SU-DHL-6 (cell line): ENCODE results near the gene VIPR2.

Source experiments
- H2AFZ ChIP-seq: fragments of 200-600 bp; sonication (generic); 2 replicates; pipeline ENCODE4 v1.6.1; 2014; ENCODE audit warnings: low read depth, mild to moderate bottlenecking, moderate library complexity, mixed read lengths, antibody characterized with exemption, low read length; ENCODE audit not compliant: severe bottlenecking
- H3F3A ChIP-seq: fragments of 200-600 bp; shearing (Covaris generic); 2 replicates; pipeline ENCODE4 v1.6.0; 2016; ENCODE audit warnings: antibody characterized with exemption, mild to moderate bottlenecking; ENCODE audit not compliant: insufficient read depth
- H3K27ac ChIP-seq: fragments of 200-600 bp; sonication (generic); 2 replicates; pipeline ENCODE4 v1.5.1; 2016; ENCODE audit warnings: low read depth, mild to moderate bottlenecking, low read length, moderate library complexity, mixed read lengths
- H3K27me3 ChIP-seq: fragments of 200-600 bp; sonication (generic), shearing (Covaris generic); 2 replicates; pipeline ENCODE4 v1.6.0; 2014; ENCODE audit warnings: mild to moderate bottlenecking, low read length
- H3K36me3 ChIP-seq: fragments of 200-600 bp; sonication (generic); 2 replicates; pipeline ENCODE4 v1.6.1; 2014; ENCODE audit warnings: mild to moderate bottlenecking, low read length, mixed read lengths
- H3K4me2 ChIP-seq: fragments of 300-600, 200-600 bp; shearing (Covaris generic), sonication (generic); 2 replicates; pipeline ENCODE4 v1.6.0; 2014; ENCODE audit warnings: low read length, low read depth, mild to moderate bottlenecking; ENCODE audit not compliant: poor library complexity, severe bottlenecking
- H3K4me3 ChIP-seq: fragments of 200-600 bp; sonication (generic); 2 replicates; pipeline ENCODE4 v1.5.1; 2014; ENCODE audit warnings: antibody characterized with exemption, low read length, mild to moderate bottlenecking, mixed read lengths; ENCODE audit not compliant: insufficient read depth, poor library complexity, severe bottlenecking
- H3K79me2 ChIP-seq: fragments of 200-600 bp; sonication (generic); 2 replicates; pipeline ENCODE4 v1.6.1; 2014; ENCODE audit warnings: mild to moderate bottlenecking, low read length, moderate library complexity; ENCODE audit not compliant: insufficient read depth
- H3K9ac ChIP-seq: fragments of 200-600 bp; sonication (generic); 2 replicates; pipeline ENCODE4 v1.7.0; 2014; ENCODE audit warnings: mild to moderate bottlenecking, low read length
- H3K9me2 ChIP-seq: fragments of 200-600 bp; sonication (generic); replicated peaks from 2 replicates; pipeline ENCODE4 v1.6.1; 2014; ENCODE audit warnings: low read length; ENCODE audit not compliant: insufficient read depth
- H3K9me3 ChIP-seq: fragments of 200-600 bp; sonication (generic); 2 replicates; pipeline ENCODE4 v1.6.1; 2014; ENCODE audit warnings: low read length, mixed read lengths; ENCODE audit not compliant: insufficient read depth
- H4K20me1 ChIP-seq: fragments of 200-600 bp; sonication (generic); 2 replicates; pipeline ENCODE4 v1.6.1; 2014; ENCODE audit warnings: low read depth, mild to moderate bottlenecking, antibody characterized with exemption, low read length, moderate library complexity, mixed read lengths
- EZH2phosphoT487 ChIP-seq: fragments of 200-600 bp; sonication (generic), shearing (Covaris generic); conservative IDR thresholded peaks from 2 replicates; pipeline ENCODE4 v1.6.1; 2018; ENCODE audit warnings: mild to moderate bottlenecking, antibody characterized with exemption, low read length, moderate library complexity, mixed read lengths
- TF ChIP-seq, protein P1 (sequence below): fragments of 200-600 bp; sonication (generic); IDR thresholded peaks from one replicate; pipeline ENCODE4 v1.5.1; 2017; ENCODE audit warnings: antibody characterized with exemption, mild to moderate bottlenecking, low read length, moderate library complexity; ENCODE audit not compliant: insufficient read depth, poor library complexity, severe bottlenecking

The VIPR2 gene

GRCh38 chr7:159144758-159145489 is at the start of gene VIPR2:
Gene VIPR2, minus strand, starts transcription at chr7:159144867. Its CDS starts 96 bp downstream, at chr7:159144771.
- Histone ChIP-seq H3F3A (no peaks in the 10 kb centered on the region), H3K9me2 (no peaks in the 10 kb centered on the region), H3K27ac (no peak within 1 kb of the TSS), H3K4me2 (no peak within 1 kb of the TSS), H3K27me3 (no peaks in the 10 kb centered on the region), H3K36me3 (no peaks in the 10 kb centered on the region), H3K4me3 (no peak within 1 kb of the TSS), H3K9me3 (no peaks in the 10 kb centered on the region), H3K79me2 (no peaks in the 10 kb centered on the region), H2AFZ (no peak within 1 kb of the TSS), H4K20me1 (no peaks in the 10 kb centered on the region), H3K9ac (no peak within 1 kb of the TSS)
- TF ChIP-seq EZH2phosphoT487 = no peak
- TF ChIP-seq, protein P1, sequence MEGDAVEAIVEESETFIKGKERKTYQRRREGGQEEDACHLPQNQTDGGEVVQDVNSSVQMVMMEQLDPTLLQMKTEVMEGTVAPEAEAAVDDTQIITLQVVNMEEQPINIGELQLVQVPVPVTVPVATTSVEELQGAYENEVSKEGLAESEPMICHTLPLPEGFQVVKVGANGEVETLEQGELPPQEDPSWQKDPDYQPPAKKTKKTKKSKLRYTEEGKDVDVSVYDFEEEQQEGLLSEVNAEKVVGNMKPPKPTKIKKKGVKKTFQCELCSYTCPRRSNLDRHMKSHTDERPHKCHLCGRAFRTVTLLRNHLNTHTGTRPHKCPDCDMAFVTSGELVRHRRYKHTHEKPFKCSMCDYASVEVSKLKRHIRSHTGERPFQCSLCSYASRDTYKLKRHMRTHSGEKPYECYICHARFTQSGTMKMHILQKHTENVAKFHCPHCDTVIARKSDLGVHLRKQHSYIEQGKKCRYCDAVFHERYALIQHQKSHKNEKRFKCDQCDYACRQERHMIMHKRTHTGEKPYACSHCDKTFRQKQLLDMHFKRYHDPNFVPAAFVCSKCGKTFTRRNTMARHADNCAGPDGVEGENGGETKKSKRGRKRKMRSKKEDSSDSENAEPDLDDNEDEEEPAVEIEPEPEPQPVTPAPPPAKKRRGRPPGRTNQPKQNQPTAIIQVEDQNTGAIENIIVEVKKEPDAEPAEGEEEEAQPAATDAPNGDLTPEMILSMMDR = no peak

GRCh38 chr7:159193543-159194090 is 49.0 kb upstream of the VIPR2 start:
- H3K4me2 ChIP-seq = no peak overlapping the region
- no peak overlapping the region for H2AFZ ChIP-seq
- TF ChIP-seq, protein P1 = no peak
- no peak for TF ChIP-seq EZH2phosphoT487
- no peaks in the 10 kb centered on the region for H3K9me3 ChIP-seq
- no peaks in the 10 kb centered on the region for H3K36me3 ChIP-seq
- no peak overlapping the region for H3K27ac ChIP-seq
- no peaks in the 10 kb centered on the region for H3K27me3 ChIP-seq
- H3K79me2 ChIP-seq = no peaks in the 10 kb centered on the region
- H4K20me1 ChIP-seq = no peaks in the 10 kb centered on the region
- no peak overlapping the region for H3K9ac ChIP-seq
- no peak overlapping the region for H3K4me3 ChIP-seq
- H3K9me2 ChIP-seq = no peaks in the 10 kb centered on the region
- no peaks in the 10 kb centered on the region for H3F3A ChIP-seq

GRCh38 chr7:159192725-159193453 is 48.2 kb upstream of the VIPR2 start:
- H3K9ac ChIP-seq = no peak overlapping the region

More at GRCh38 chr7:159192725-159193453, 48.2 kb upstream of the VIPR2 start:
- H3K27ac ChIP-seq = no peak overlapping the region
- no peak overlapping the region for H3K4me3 ChIP-seq
- no peaks in the 10 kb centered on the region for H4K20me1 ChIP-seq
- no peaks in the 10 kb centered on the region for H3K9me2 ChIP-seq
- no peak overlapping the region for H2AFZ ChIP-seq
- H3F3A ChIP-seq = no peaks in the 10 kb centered on the region
- no peak overlapping the region for H3K4me2 ChIP-seq
- H3K36me3 ChIP-seq = no peaks in the 10 kb centered on the region
- no peaks in the 10 kb centered on the region for H3K9me3 ChIP-seq
- no peak for TF ChIP-seq EZH2phosphoT487
- TF ChIP-seq, protein P1 = no peak
- no peaks in the 10 kb centered on the region for H3K79me2 ChIP-seq
- no peaks in the 10 kb centered on the region for H3K27me3 ChIP-seq
